ENCODE measurements around the gene TMEM267. TPM values are rescaled to one million over a fixed set of nuclear protein-coding genes. Genes with fewer than 3 reads are reported as not detected.
"Not testable (repeated sequence)": the region's sequence is repeated elsewhere in the genome, so short reads cannot be mapped to it uniquely, and the experiment has no call there.

Gene TMEM267
- total RNA-seq, 4 donors from 2014 or later, result 6.1 to 10.4 (median 9.2) TPM

DNA sequence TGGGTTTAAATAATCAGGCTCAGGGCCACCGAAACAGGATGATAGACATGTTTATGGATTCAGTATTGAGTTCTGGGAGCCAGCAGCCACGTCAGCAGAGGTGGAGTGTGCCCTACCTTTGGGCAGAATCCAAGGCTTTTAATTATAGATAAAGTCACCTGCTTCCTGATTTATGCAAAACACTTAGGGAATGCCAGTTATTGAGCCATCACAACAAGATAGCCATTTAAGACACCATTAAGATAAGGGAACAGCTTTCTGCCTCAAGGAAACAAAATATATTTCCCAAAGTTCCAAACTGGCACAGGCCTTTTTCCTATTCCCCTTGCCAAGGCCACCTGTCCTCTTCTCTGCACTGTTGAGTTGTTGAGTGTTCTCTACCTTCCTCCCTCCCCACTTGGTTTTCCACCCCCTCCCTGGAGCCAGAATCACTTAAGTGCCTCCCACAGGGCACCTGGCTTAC is 73.8 kb downstream of the TMEM267 start:
- TF ChIP-seq, protein P1, sequence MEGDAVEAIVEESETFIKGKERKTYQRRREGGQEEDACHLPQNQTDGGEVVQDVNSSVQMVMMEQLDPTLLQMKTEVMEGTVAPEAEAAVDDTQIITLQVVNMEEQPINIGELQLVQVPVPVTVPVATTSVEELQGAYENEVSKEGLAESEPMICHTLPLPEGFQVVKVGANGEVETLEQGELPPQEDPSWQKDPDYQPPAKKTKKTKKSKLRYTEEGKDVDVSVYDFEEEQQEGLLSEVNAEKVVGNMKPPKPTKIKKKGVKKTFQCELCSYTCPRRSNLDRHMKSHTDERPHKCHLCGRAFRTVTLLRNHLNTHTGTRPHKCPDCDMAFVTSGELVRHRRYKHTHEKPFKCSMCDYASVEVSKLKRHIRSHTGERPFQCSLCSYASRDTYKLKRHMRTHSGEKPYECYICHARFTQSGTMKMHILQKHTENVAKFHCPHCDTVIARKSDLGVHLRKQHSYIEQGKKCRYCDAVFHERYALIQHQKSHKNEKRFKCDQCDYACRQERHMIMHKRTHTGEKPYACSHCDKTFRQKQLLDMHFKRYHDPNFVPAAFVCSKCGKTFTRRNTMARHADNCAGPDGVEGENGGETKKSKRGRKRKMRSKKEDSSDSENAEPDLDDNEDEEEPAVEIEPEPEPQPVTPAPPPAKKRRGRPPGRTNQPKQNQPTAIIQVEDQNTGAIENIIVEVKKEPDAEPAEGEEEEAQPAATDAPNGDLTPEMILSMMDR (IDR thresholded peaks at IDR 0.05), result no peak
- TF ChIP-seq POLR2AphosphoS5 (IDR thresholded peaks at IDR 0.05) (no peak), EP300 (IDR thresholded peaks at IDR 0.05) (no peak), POLR2A (IDR thresholded peaks at IDR 0.05; ENCODE audit: low read depth) (no peak)
- Histone ChIP-seq H3K36me3 (no peaks in the 10 kb centered on the region), H3K9me3 (no peaks in the 10 kb centered on the region), H3K4me1 (no peaks in the 10 kb centered on the region), H3K4me3 (no peak overlapping the region), H3K27me3 (no peaks in the 10 kb centered on the region), H3K27ac (replicated peaks in 1 of 4) (no peak overlapping the region)
- 56% methylated on average over 2 of the region's 2 CpGs for WGBS
- intact Hi-C loops (cut with DNase I), result no loop called here
- DNase-seq (ENCODE audit: extremely low spot score), result peak; percentile 75

DNA sequence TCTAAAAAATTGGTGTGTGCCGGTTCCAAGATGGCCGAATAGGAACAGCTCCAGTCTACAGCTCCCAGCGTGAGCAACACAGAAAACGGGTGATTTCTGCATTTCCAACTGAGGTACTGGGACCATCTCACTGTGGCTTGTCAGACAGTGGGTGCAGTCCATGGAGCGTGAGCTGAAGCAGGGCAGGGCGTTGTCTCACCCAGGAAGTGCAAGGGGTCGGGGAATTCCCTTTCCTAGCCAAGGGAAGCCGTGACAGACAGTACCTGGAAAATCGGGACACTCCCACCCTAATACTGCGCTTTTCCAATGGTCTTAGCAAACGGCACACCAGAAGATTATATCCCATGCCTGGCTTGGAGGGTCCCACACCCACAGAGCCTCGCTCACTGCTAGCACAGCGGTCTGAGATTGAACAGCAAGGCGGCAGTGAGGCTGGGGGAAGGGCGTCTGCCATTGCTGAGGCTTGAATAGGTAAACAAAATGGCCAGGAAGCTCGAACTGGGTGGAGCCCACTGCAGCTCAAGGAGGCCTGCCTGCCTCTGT is 81.1 kb downstream of the TMEM267 start:
- H3K36me3 ChIP-seq; H3K9me3 ChIP-seq; H3K4me3 ChIP-seq; DNase-seq (ENCODE audit: extremely low spot score); intact Hi-C loops (cut with DNase I); H3K27ac ChIP-seq (replicated peaks in 1 of 4); H3K27me3 ChIP-seq; H3K4me1 ChIP-seq: not testable (repeated sequence)
- 89% methylated on average over 16 of the region's 16 CpGs for WGBS

DNA sequence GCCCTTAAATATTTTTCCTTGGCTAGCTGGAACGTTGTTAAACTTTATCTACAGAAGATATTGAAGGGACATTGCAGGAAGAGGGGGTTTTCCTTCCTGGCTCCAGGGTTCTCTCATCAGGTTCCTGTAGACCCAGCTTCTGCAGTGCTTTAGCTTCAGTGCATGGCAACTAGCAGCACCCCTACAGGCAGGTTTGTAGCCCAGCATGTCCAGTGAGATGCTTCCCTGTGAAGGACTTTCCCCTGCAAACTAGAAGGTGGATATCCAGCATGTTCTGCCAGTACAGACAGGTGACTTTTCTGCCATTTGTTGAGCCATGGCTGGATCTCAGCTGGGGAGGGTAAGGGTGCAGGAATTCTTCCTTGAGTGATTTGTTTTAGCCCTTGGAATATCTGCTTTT is 81.8 kb downstream of the TMEM267 start:
- Histone ChIP-seq H3K27me3 (no peaks in the 10 kb centered on the region), H3K4me1 (peaks cover 2 to 7% (median 7%) of the 10 kb centered on the region in 4 donors), H3K4me3 (no peak overlapping the region), H3K9me3 (no peaks in the 10 kb centered on the region), H3K27ac (replicated peaks in 1 of 4) (no peak overlapping the region), H3K36me3 (no peaks in the 10 kb centered on the region)
- TF ChIP-seq, protein P1 (IDR thresholded peaks at IDR 0.05), result no peak
- TF ChIP-seq POLR2AphosphoS5 (IDR thresholded peaks at IDR 0.05), result no peak
- no peak for TF ChIP-seq POLR2A (IDR thresholded peaks at IDR 0.05; ENCODE audit: low read depth)
- no peak for TF ChIP-seq EP300 (IDR thresholded peaks at IDR 0.05)
- intact Hi-C loops (cut with DNase I), result no loop called here
- DNase-seq (ENCODE audit: extremely low spot score), result peak; percentile 10
- WGBS, result 62% methylated on average over 1 of the region's 1 CpG

DNA sequence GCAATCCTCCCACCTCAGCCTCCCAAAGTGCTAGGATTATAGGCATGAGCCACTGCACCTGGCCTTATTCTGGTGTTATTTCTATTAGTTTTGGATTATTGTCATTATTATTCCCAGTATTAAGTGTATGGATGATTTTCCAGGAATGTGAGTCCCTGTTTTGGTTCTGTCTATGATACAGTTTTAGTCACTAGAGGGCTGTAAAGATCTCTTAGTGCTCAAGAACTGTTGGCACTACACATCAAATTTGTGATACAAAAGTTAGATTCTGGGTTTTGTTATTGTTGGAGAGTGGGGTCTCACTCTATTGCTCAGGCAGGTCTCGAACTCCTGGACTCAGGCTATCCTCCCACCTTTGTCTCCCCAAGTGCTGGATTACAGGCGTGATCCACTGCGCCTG is 83.6 kb downstream of the TMEM267 start:
- H3K9me3 ChIP-seq, result no peaks in the 10 kb centered on the region
- 84% methylated on average over 3 of the region's 3 CpGs for WGBS
- peaks cover 5 to 15% (median 8%) of the 10 kb centered on the region in 4 donors for H3K4me1 ChIP-seq
- no peaks in the 10 kb centered on the region for H3K27me3 ChIP-seq
- TF ChIP-seq POLR2A (IDR thresholded peaks at IDR 0.05; ENCODE audit: low read depth) (no peak), EP300 (IDR thresholded peaks at IDR 0.05) (no peak), POLR2AphosphoS5 (IDR thresholded peaks at IDR 0.05) (no peak)
- TF ChIP-seq, protein P1 (IDR thresholded peaks at IDR 0.05), result no peak
- DNase-seq (ENCODE audit: extremely low spot score), result no peak
- H3K36me3 ChIP-seq, result no peaks in the 10 kb centered on the region
- intact Hi-C loops (cut with DNase I), result no loop called here
- H3K27ac ChIP-seq (replicated peaks in 1 of 4), result no peak overlapping the region
- no peak overlapping the region for H3K4me3 ChIP-seq

DNA sequence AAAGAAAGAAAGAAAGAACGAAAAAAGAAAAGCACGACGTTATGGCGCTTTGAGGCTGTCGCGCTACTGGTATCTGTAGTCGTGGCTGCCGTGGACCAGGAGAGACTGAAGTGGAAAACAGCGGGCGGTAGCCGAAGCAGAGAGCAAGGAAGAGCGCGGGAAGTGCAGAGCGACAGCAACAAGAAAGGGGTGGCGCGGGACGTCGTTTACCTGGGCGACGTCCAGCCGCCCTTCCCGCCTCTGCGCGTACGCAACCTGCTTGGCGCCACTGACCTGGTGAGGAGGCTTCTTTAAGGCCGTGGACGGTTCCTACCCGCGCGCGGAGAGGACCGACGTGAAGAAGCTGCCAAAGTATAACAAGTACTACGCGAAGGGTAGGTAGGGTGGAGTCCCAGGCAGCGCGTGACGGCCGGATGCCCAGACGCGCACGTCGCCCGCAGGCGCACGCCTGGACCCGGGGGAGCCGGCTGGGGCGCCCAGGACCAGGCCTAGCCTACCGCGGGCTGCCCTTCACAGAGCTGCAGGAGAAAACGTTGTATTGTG is 86.8 kb downstream of the TMEM267 start:
- TF ChIP-seq, protein P1 (IDR thresholded peaks at IDR 0.05), result no peak
- TF ChIP-seq POLR2A (IDR thresholded peaks at IDR 0.05; ENCODE audit: low read depth), result no peak
- TF ChIP-seq POLR2AphosphoS5 (IDR thresholded peaks at IDR 0.05), result peak; percentile 19 to 40
- DNase-seq (ENCODE audit: extremely low spot score), result peak; percentile 91
- intact Hi-C loops (cut with DNase I), result loop anchor here (5.0 kb wide), 1 partner anchor 85 kb away; the partner anchor contains the start of gene TMEM267
- 5% methylated on average over 53 of the region's 53 CpGs for WGBS
- H3K4me3 ChIP-seq, result peak overlapping the region; percentile 61 to 75 (median 63)
- H3K27ac ChIP-seq (replicated peaks in 1 of 4), result peak overlapping the region; percentile 52 to 75 (median 62)
- H3K27me3 ChIP-seq, result no peaks in the 10 kb centered on the region
- H3K4me1 ChIP-seq, result peaks cover 5 to 15% (median 8%) of the 10 kb centered on the region in 4 donors
- H3K36me3 ChIP-seq, result no peaks in the 10 kb centered on the region
- H3K9me3 ChIP-seq, result no peaks in the 10 kb centered on the region

Other genes with a start within 250 kb of the TMEM267 start
- gene HMGCS1, start 170.5 kb downstream of the TMEM267 start, total RNA-seq, result 10 to 100 TPM; 11.1 to 19.9 (median 12.7) TPM
- 1 to 10 TPM; 2.2 to 3.3 (median 2.3) TPM for gene CCL28, start 71.5 kb downstream of the TMEM267 start, total RNA-seq
- 1 to 10 TPM in 3 of 4 donors, under 1 TPM in 1; 0.42 to 1.6 (median 1.4) TPM for gene C5orf34, start 31.3 kb upstream of the TMEM267 start, total RNA-seq
- 100 to 1,000 TPM in 3 of 4 donors, 10 to 100 TPM in 1; 81.4 to 135 (median 106) TPM for gene PAIP1, start 73.2 kb upstream of the TMEM267 start, total RNA-seq
- 10 to 100 TPM; 49.0 to 90.1 (median 70.3) TPM for gene NNT, start 119.3 kb upstream of the TMEM267 start, total RNA-seq

Measured in esophagus muscularis mucosa (tissue), 4 donors.